ENCODE measurements around the gene PTOV1.

The PTOV1 gene

GRCh38 chr19:49862391-49863253 lies 11.7 kb downstream of the PTOV1 start:
- Histone ChIP-seq H3K9ac (ENCODE audit: low read length) (no peak overlapping the region), H3K36me3 (ENCODE audit: control insufficient read depth in 1 of 2, insufficient read depth in 2 of 2, low read depth in 1 of 2, low read length in 2 of 2) (peaks cover 56 to 78% of the 10 kb centered on the region in 2 experiments), H2BK120ac (ENCODE audit: low read depth, low read length) (no peak overlapping the region), H3K27me3 (ENCODE audit: control insufficient read depth in 1 of 2, insufficient read depth in 1 of 2, low read length in 2 of 2) (no peaks in the 10 kb centered on the region), H3K79me1 (replicated peaks; ENCODE audit: low read length, poor library complexity, severe bottlenecking) (peaks cover 21% of the 10 kb centered on the region), H3K18ac (ENCODE audit: low read depth in 1 of 2, low read length in 2 of 2) (peak overlapping the region in 1 of 2 experiments; percentile 48), H3K4ac (ENCODE audit: low read depth in 1 of 2, low read length in 2 of 2) (peak overlapping the region in 1 of 2 experiments; percentile 25), H2AK5ac (ENCODE audit: low read length, severe bottlenecking) (peak overlapping the region; percentile 2), H2BK12ac (ENCODE audit: low read length in 2 of 2) (no peak overlapping the region), H2BK5ac (ENCODE audit: low read depth, low read length, poor library complexity, severe bottlenecking) (no peak overlapping the region), H3K23ac (ENCODE audit: low read length in 2 of 2) (no peak overlapping the region), H2BK15ac (ENCODE audit: low read depth, poor library complexity, severe bottlenecking) (peak overlapping the region; percentile 39), H3K9me3 (ENCODE audit: control insufficient read depth, low read length) (no peaks in the 10 kb centered on the region), H3K4me1 (ENCODE audit: control insufficient read depth, insufficient read depth, low read depth, low read length) (peaks cover 53% of the 10 kb centered on the region), H4K91ac (ENCODE audit: low read length) (peak overlapping the region; percentile 34), H3K27ac (ENCODE audit: low read length, poor library complexity, severe bottlenecking) (no peak overlapping the region), H3K4me3 (ENCODE audit: insufficient read depth in 1 of 2, low read depth in 1 of 2, low read length in 2 of 2) (no peak overlapping the region), H2AFZ (ENCODE audit: low read depth, low read length) (no peak overlapping the region), H3K4me2 (ENCODE audit: low read length, poor library complexity, severe bottlenecking) (no peak overlapping the region), H3K14ac (ENCODE audit: low read length in 2 of 2) (no peak overlapping the region), H4K8ac (ENCODE audit: low read length) (no peak overlapping the region)
- WGBS: 79% methylated on average over 49 of the region's 49 CpGs
- DNase-seq: peak; percentile 50

DNA sequence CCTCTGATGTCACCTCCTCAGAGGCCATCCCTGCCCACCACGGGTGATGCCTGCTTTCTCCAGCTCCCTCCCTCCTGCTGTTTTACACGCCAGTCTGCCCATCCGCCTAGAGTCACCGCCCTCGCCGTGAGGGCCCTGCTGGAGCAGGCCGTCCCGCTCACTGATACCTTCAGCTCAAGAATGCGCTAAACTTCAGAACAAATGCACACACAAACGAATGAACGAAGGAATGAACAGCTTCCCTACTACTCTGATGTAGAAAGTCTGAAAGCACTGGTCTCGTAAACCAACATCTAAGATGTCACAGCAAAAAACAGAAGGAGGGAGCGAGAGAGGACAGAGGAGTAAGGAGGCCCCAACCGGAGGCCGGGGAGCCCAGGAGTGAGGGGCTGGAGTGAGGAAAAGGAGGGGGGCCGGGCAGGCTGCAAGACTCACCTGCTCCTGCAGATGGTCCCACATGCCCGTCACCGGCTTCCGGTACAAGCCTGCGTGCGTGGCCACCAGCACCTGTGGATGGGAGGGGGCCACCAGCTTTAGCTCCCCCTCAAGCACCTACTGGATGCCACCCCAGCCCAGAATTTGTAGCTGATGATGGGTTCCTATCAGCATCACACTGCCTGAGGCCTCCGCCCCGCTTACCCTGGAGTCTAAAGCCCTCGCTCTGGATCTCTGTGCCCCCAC lies 12.4 kb downstream of the PTOV1 start:
- peaks cover 21% of the 10 kb centered on the region for H3K79me1 ChIP-seq (replicated peaks; ENCODE audit: low read length, poor library complexity, severe bottlenecking)
- H2AK5ac ChIP-seq (ENCODE audit: low read length, severe bottlenecking): peak overlapping the region; percentile 2
- WGBS: 97% methylated on average over 24 of the region's 24 CpGs
- no peak overlapping the region for H2BK15ac ChIP-seq (ENCODE audit: low read depth, poor library complexity, severe bottlenecking)
- no peak overlapping the region for H3K14ac ChIP-seq (ENCODE audit: low read length in 2 of 2)
- peak overlapping the region in 1 of 2 experiments; percentile 67 for H2BK12ac ChIP-seq (ENCODE audit: low read length in 2 of 2)
- no peak overlapping the region for H2BK5ac ChIP-seq (ENCODE audit: low read depth, low read length, poor library complexity, severe bottlenecking)
- H3K9me3 ChIP-seq (ENCODE audit: control insufficient read depth, low read length): no peaks in the 10 kb centered on the region
- no peak overlapping the region for H2BK120ac ChIP-seq (ENCODE audit: low read depth, low read length)
- no peak for DNase-seq
- no peak overlapping the region for H3K9ac ChIP-seq (ENCODE audit: low read length)
- no peak overlapping the region for H3K4me3 ChIP-seq (ENCODE audit: insufficient read depth in 1 of 2, low read depth in 1 of 2, low read length in 2 of 2)
- H3K18ac ChIP-seq (ENCODE audit: low read depth in 1 of 2, low read length in 2 of 2): no peak overlapping the region
- H3K4me1 ChIP-seq (ENCODE audit: control insufficient read depth, insufficient read depth, low read depth, low read length): peaks cover 48% of the 10 kb centered on the region
- H4K8ac ChIP-seq (ENCODE audit: low read length): no peak overlapping the region
- no peak overlapping the region for H3K27ac ChIP-seq (ENCODE audit: low read length, poor library complexity, severe bottlenecking)
- H4K91ac ChIP-seq (ENCODE audit: low read length): peak overlapping the region; percentile 34
- no peak overlapping the region for H3K4me2 ChIP-seq (ENCODE audit: low read length, poor library complexity, severe bottlenecking)
- no peak overlapping the region for H2AFZ ChIP-seq (ENCODE audit: low read depth, low read length)
- no peak overlapping the region for H3K23ac ChIP-seq (ENCODE audit: low read length in 2 of 2)
- H3K36me3 ChIP-seq (ENCODE audit: control insufficient read depth in 1 of 2, insufficient read depth in 2 of 2, low read depth in 1 of 2, low read length in 2 of 2): peaks cover 50 to 71% of the 10 kb centered on the region in 2 experiments
- H3K4ac ChIP-seq (ENCODE audit: low read depth in 1 of 2, low read length in 2 of 2): no peak overlapping the region
- no peaks in the 10 kb centered on the region for H3K27me3 ChIP-seq (ENCODE audit: control insufficient read depth in 1 of 2, insufficient read depth in 1 of 2, low read length in 2 of 2)

- Histone ChIP-seq H3K4me1 (ENCODE audit: control insufficient read depth, insufficient read depth, low read depth, low read length) (peaks cover 44% of the 10 kb centered on the region), H3K79me1 (replicated peaks; ENCODE audit: low read length, poor library complexity, severe bottlenecking) (peaks cover 21% of the 10 kb centered on the region), H3K27me3 (ENCODE audit: control insufficient read depth in 1 of 2, insufficient read depth in 1 of 2, low read length in 2 of 2) (no peaks in the 10 kb centered on the region), H3K9me3 (ENCODE audit: control insufficient read depth, low read length) (no peaks in the 10 kb centered on the region), H3K4me2 (ENCODE audit: low read length, poor library complexity, severe bottlenecking) (no peak overlapping the region), H2BK120ac (ENCODE audit: low read depth, low read length) (no peak overlapping the region), H4K91ac (ENCODE audit: low read length) (no peak overlapping the region), H2AK5ac (ENCODE audit: low read length, severe bottlenecking) (no peak overlapping the region), H3K18ac (ENCODE audit: low read depth in 1 of 2, low read length in 2 of 2) (no peak overlapping the region), H2AFZ (ENCODE audit: low read depth, low read length) (no peak overlapping the region), H3K36me3 (ENCODE audit: control insufficient read depth in 1 of 2, insufficient read depth in 2 of 2, low read depth in 1 of 2, low read length in 2 of 2) (peaks cover 45 to 65% of the 10 kb centered on the region in 2 experiments), H3K4me3 (ENCODE audit: insufficient read depth in 1 of 2, low read depth in 1 of 2, low read length in 2 of 2) (no peak overlapping the region), H3K9ac (ENCODE audit: low read length) (no peak overlapping the region), H3K14ac (ENCODE audit: low read length in 2 of 2) (no peak overlapping the region), H3K23ac (ENCODE audit: low read length in 2 of 2) (no peak overlapping the region), H4K8ac (ENCODE audit: low read length) (no peak overlapping the region), H2BK12ac (ENCODE audit: low read length in 2 of 2) (no peak overlapping the region), H2BK15ac (ENCODE audit: low read depth, poor library complexity, severe bottlenecking) (no peak overlapping the region), H3K27ac (ENCODE audit: low read length, poor library complexity, severe bottlenecking) (no peak overlapping the region), H3K4ac (ENCODE audit: low read depth in 1 of 2, low read length in 2 of 2) (no peak overlapping the region), H2BK5ac (ENCODE audit: low read depth, low read length, poor library complexity, severe bottlenecking) (no peak overlapping the region)
- DNase-seq: no peak
- WGBS: 97% methylated on average over 17 of the region's 17 CpGs
Measured at GRCh38 chr19:49863935-49864320, 13.0 kb downstream of the PTOV1 start.

- peaks cover 21% of the 10 kb centered on the region for H3K79me1 ChIP-seq (replicated peaks; ENCODE audit: low read length, poor library complexity, severe bottlenecking)
- no peak overlapping the region for H2AFZ ChIP-seq (ENCODE audit: low read depth, low read length)
- H3K27ac ChIP-seq (ENCODE audit: low read length, poor library complexity, severe bottlenecking): no peak overlapping the region
- WGBS: 95% methylated on average over 13 of the region's 13 CpGs
- H3K4ac ChIP-seq (ENCODE audit: low read depth in 1 of 2, low read length in 2 of 2): no peak overlapping the region
- no peak overlapping the region for H2BK12ac ChIP-seq (ENCODE audit: low read length in 2 of 2)
- H3K36me3 ChIP-seq (ENCODE audit: control insufficient read depth in 1 of 2, insufficient read depth in 2 of 2, low read depth in 1 of 2, low read length in 2 of 2): peaks cover 40 to 59% of the 10 kb centered on the region in 2 experiments
- no peak overlapping the region for H2AK5ac ChIP-seq (ENCODE audit: low read length, severe bottlenecking)
- no peaks in the 10 kb centered on the region for H3K27me3 ChIP-seq (ENCODE audit: control insufficient read depth in 1 of 2, insufficient read depth in 1 of 2, low read length in 2 of 2)
- no peak overlapping the region for H3K23ac ChIP-seq (ENCODE audit: low read length in 2 of 2)
- no peak overlapping the region for H3K18ac ChIP-seq (ENCODE audit: low read depth in 1 of 2, low read length in 2 of 2)
- no peak overlapping the region for H2BK15ac ChIP-seq (ENCODE audit: low read depth, poor library complexity, severe bottlenecking)
- DNase-seq: no peak
- H3K9ac ChIP-seq (ENCODE audit: low read length): no peak overlapping the region
- H2BK5ac ChIP-seq (ENCODE audit: low read depth, low read length, poor library complexity, severe bottlenecking): no peak overlapping the region
- H3K14ac ChIP-seq (ENCODE audit: low read length in 2 of 2): no peak overlapping the region
- H3K4me1 ChIP-seq (ENCODE audit: control insufficient read depth, insufficient read depth, low read depth, low read length): peaks cover 41% of the 10 kb centered on the region
- H4K8ac ChIP-seq (ENCODE audit: low read length): no peak overlapping the region
- H2BK120ac ChIP-seq (ENCODE audit: low read depth, low read length): no peak overlapping the region
- no peak overlapping the region for H4K91ac ChIP-seq (ENCODE audit: low read length)
- H3K9me3 ChIP-seq (ENCODE audit: control insufficient read depth, low read length): no peaks in the 10 kb centered on the region
- no peak overlapping the region for H3K4me2 ChIP-seq (ENCODE audit: low read length, poor library complexity, severe bottlenecking)
- H3K4me3 ChIP-seq (ENCODE audit: insufficient read depth in 1 of 2, low read depth in 1 of 2, low read length in 2 of 2): peak overlapping the region in 1 of 2 experiments; percentile 93
Measured at GRCh38 chr19:49864890-49865289, 13.9 kb downstream of the PTOV1 start.
